Esophagus squamous epithelium (tissue), 4 donors: ENCODE data around the gene GVQW3.

Source experiments
- POLR2A ChIP-seq, 4 donors: fragments of 450-650 bp; IDR thresholded peaks; one replicate each; pipeline ENCODE4 v1.6.1; 2017; ENCODE audit warnings: antibody characterized with exemption in 4 of 4, mild to moderate bottlenecking in 4 of 4, moderate library complexity in 3 of 4
- TF ChIP-seq, protein P1 (sequence below), 6 experiments: fragments of 450-650 bp in 4 of 6; fragments of 200-600 bp in 2 of 6; sonication (generic) in 2 of 6; IDR thresholded peaks; one replicate each; pipeline ENCODE4 v1.5.1; 2016 to 2019; ENCODE audit warnings: antibody characterized with exemption in 6 of 6, mild to moderate bottlenecking in 4 of 6, moderate library complexity in 4 of 6

DNA sequence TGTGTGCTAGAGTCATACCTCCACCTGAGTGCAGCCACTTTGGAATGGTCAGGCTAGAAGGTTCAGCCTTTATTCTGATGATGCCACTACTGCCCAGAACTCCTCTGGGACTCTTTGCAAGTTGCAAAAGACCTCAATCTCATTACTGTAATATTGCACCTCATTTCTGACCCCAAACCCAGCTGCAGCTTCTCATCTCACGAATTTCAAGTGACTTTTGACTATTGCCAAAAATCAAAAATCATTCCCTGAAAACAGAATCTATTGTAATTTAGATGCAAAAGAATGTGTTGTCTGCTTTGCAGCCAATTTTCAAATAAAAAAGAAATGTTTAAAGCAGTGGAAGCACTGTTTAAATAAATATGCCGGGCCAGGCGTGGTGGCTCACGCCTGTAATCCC lies 25.2 kb downstream of the GVQW3 start:
- TF ChIP-seq, protein P1, sequence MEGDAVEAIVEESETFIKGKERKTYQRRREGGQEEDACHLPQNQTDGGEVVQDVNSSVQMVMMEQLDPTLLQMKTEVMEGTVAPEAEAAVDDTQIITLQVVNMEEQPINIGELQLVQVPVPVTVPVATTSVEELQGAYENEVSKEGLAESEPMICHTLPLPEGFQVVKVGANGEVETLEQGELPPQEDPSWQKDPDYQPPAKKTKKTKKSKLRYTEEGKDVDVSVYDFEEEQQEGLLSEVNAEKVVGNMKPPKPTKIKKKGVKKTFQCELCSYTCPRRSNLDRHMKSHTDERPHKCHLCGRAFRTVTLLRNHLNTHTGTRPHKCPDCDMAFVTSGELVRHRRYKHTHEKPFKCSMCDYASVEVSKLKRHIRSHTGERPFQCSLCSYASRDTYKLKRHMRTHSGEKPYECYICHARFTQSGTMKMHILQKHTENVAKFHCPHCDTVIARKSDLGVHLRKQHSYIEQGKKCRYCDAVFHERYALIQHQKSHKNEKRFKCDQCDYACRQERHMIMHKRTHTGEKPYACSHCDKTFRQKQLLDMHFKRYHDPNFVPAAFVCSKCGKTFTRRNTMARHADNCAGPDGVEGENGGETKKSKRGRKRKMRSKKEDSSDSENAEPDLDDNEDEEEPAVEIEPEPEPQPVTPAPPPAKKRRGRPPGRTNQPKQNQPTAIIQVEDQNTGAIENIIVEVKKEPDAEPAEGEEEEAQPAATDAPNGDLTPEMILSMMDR (IDR thresholded peaks at IDR 0.05), result no peak
- TF ChIP-seq POLR2A (IDR thresholded peaks at IDR 0.05), result no peak
